K562 (cell line): ENCODE results near the gene PRPF6. TPM values are rescaled to one million over a fixed set of nuclear protein-coding genes. Genes with fewer than 3 reads are reported as not detected.

Experiments used
- ATAC-seq: fragments of 200-7000 bp; cut with Tn5 transposase; 3 replicates; pipeline ENCODE4 v1.9.1; 2020; ENCODE audit warnings: moderate library complexity
- BruUV-seq: library from RNA; stranded (reverse); fragments of 400-500 nt; replicated peaks from 2 replicates; lab custom pipeline; 2021; lab: Mats Ljungman, UMichigan
- CTCF ChIA-PET: fragments of 300-600 bp; formaldehyde crosslinking; extraction: SDS; loops from one replicate; lab custom pipeline; 2021; ENCODE audit warnings: low intra/inter-chr PET ratio; lab: Yijun Ruan, JAX
- POLR2A ChIA-PET: fragments of 300-600, 350-650 bp; sonication (Branson Sonifier 250); formaldehyde crosslinking; extraction: SDS; loops from one replicate; lab custom pipeline; 2021; ENCODE audit warnings: antibody characterized with exemption, inconsistent platforms; lab: Yijun Ruan, JAX
- DNase-seq, 4 experiments: peaks; one replicate each; pipeline versions ENCODE4 v3.0.0 to v3.0.0-alpha.2; 2011 to 2018; ENCODE audit warnings: low spot score in 3 of 4, mixed read lengths in 3 of 4; ENCODE audit errors: extremely low read depth in 1 of 4
- FAIRE-seq: peaks from 2 replicates; lab custom pipeline; 2011; peaks lifted over from hg19 to GRCh38; lab: Jason Lieb, UNC
- H2AFZ ChIP-seq: 2 replicates; pipeline ENCODE4 v1.6.0; 2011; ENCODE audit warnings: low read depth, low read length, control low read depth, inconsistent platforms
- H3K27ac ChIP-seq: fragments of 200-600 bp; 3 replicates; pipeline ENCODE4 v1.8.0; 2011; ENCODE audit warnings: low read depth, mild to moderate bottlenecking, control low read depth, inconsistent platforms, low read length, moderate library complexity, mixed read lengths; ENCODE audit errors: extremely low read depth
- H3K27me3 ChIP-seq, 2 experiments: fragments of 300-600 bp in 1 of 2; 2 replicates in 1 of 2; 3 replicates in 1 of 2; pipeline versions ENCODE4 v1.6.0 to v1.8.0; 2011; ENCODE audit warnings: inconsistent platforms in 2 of 2, low read length in 2 of 2, mild to moderate bottlenecking in 1 of 2, mixed read lengths in 1 of 2, moderate library complexity in 1 of 2; ENCODE audit not compliant: control insufficient read depth in 2 of 2, insufficient read depth in 2 of 2
- H3K36me3 ChIP-seq: fragments of 300-600 bp; 3 replicates; pipeline ENCODE4 v1.8.0; 2011; ENCODE audit warnings: mild to moderate bottlenecking, low read length, inconsistent platforms; ENCODE audit not compliant: control insufficient read depth, insufficient read depth
- H3K4me1 ChIP-seq, 2 experiments: fragments of 200-600 bp in 1 of 2; replicated peaks in 1 of 2; 2 replicates in 1 of 2; 3 replicates in 1 of 2; pipeline versions ENCODE4 v1.5.1 to v1.8.0; 2011; ENCODE audit warnings: inconsistent platforms in 2 of 2, low read length in 2 of 2, mild to moderate bottlenecking in 1 of 2, mixed read lengths in 1 of 2, moderate library complexity in 1 of 2; ENCODE audit not compliant: control insufficient read depth in 2 of 2, insufficient read depth in 2 of 2
- H3K4me2 ChIP-seq: 2 replicates; pipeline ENCODE4 v1.6.1; 2011; ENCODE audit warnings: low read length, control low read depth, inconsistent platforms, mixed read lengths; ENCODE audit not compliant: insufficient read depth
- H3K4me3 ChIP-seq: fragments of 200-600 bp; sonication (generic), shearing (Covaris generic); 2 replicates; pipeline ENCODE4 v1.5.1; 2016; ENCODE audit warnings: control low read depth, inconsistent platforms
- H3K79me2 ChIP-seq: fragments of 200-600 bp; 3 replicates; pipeline ENCODE4 v1.8.0; 2011; ENCODE audit warnings: low read length, inconsistent platforms; ENCODE audit not compliant: control insufficient read depth, insufficient read depth
- H3K9ac ChIP-seq, 2 experiments: 2 replicates each; pipeline versions ENCODE4 v1.6.0 to v1.6.1; 2011; ENCODE audit warnings: low read depth in 2 of 2, low read length in 2 of 2, control low read depth in 1 of 2, inconsistent platforms in 1 of 2, mild to moderate bottlenecking in 1 of 2, mixed read lengths in 1 of 2; ENCODE audit not compliant: insufficient read depth in 1 of 2
- H3K9me1 ChIP-seq: one replicate; pipeline ENCODE4 v1.6.0; 2011; ENCODE audit warnings: inconsistent platforms, mild to moderate bottlenecking, low read length, moderate library complexity; ENCODE audit not compliant: control insufficient read depth, insufficient read depth
- H3K9me3 ChIP-seq: replicated peaks from 2 replicates; pipeline ENCODE4 v1.5.1; 2011; ENCODE audit warnings: low read depth, low read length, inconsistent platforms; ENCODE audit not compliant: control insufficient read depth, insufficient read depth
- H4K20me1 ChIP-seq: replicated peaks from 2 replicates; pipeline ENCODE4 v1.6.1; 2011; ENCODE audit warnings: low read length, inconsistent platforms, mixed read lengths; ENCODE audit not compliant: control insufficient read depth, insufficient read depth
- COPS2 ChIP-seq: fragments of 450-650 bp; conservative IDR thresholded peaks from 2 replicates; pipeline ENCODE4 v1.6.1; 2016; ENCODE audit warnings: mild to moderate bottlenecking, moderate library complexity
- ELF2 ChIP-seq: fragments of 250-450 bp; sonication (Bioruptor Pico); IDR thresholded peaks from 2 replicates; pipeline ENCODE4 v1.5.0; 2021; ENCODE audit warnings: mild to moderate bottlenecking
- RFX7 ChIP-seq: fragments of 250-450 bp; sonication (Bioruptor Pico); IDR thresholded peaks from 2 replicates; pipeline ENCODE4 v1.5.1; 2021; ENCODE audit warnings: mild to moderate bottlenecking
- SAFB ChIP-seq: fragments of 200-400 bp; formaldehyde crosslinking; IDR thresholded peaks from 2 replicates; pipeline ENCODE4 v1.6.1; 2017; ENCODE audit warnings: low read depth, low read length, borderline replicate concordance
- SIRT6 ChIP-seq: IDR thresholded peaks from one replicate; pipeline ENCODE4 v1.6.1; 2012; ENCODE audit warnings: low read depth, mild to moderate bottlenecking, control low read depth, inconsistent platforms, low read length, moderate library complexity
- SP1 ChIP-seq: sonication (generic); formaldehyde crosslinking; IDR thresholded peaks from 2 replicates; pipeline ENCODE4 v1.8.1; 2022; ENCODE audit warnings: mild to moderate bottlenecking, missing genetic modification reagents
- YY1 ChIP-seq, 3 experiments: IDR thresholded peaks; 2 replicates each; pipeline ENCODE4 v1.6.1; 2011; ENCODE audit warnings: low read length in 2 of 3, mild to moderate bottlenecking in 2 of 3, moderate library complexity in 2 of 3, borderline replicate concordance in 1 of 3, control low read depth in 1 of 3, low read depth in 1 of 3; ENCODE audit not compliant: insufficient read depth in 3 of 3, insufficient replicate concordance in 2 of 3, control insufficient read depth in 1 of 3, insufficient read length in 1 of 3; ENCODE audit errors: extremely low read depth in 1 of 3
- ZNF511 ChIP-seq: sonication (generic); formaldehyde crosslinking; IDR thresholded peaks from 2 replicates; pipeline ENCODE4 v1.8.0; 2022; ENCODE audit warnings: mild to moderate bottlenecking, missing genetic modification reagents
- WGBS: fragments of 100-300 bp; shearing (Covaris generic); methylation state at CpG from one replicate; pipeline ENCODE4 v1.1.6; 2016; ENCODE audit warnings: low coverage, mixed read lengths; ENCODE audit not compliant: insufficient coverage; ENCODE audit errors: missing lambda C conversion rate; 5-methylcytosine and 5-hydroxymethylcytosine counted together
- in situ Hi-C: fragments of 300-500 bp; cut with MboI; formaldehyde crosslinking; loops from 4 replicates; pipeline ENCODE4 v1.15.0; 2018; ENCODE audit warnings: inconsistent platforms, mixed read lengths
- intact Hi-C: fragments of 100-400 bp; cut with micrococcal nuclease; formaldehyde crosslinking; loops from 2 replicates; pipeline ENCODE4 v1.14.2; 2022
- polyA plus RNA-seq, 8 experiments: library from polyadenylated mRNA; depleted of rRNA in 4 of 8; stranded (reverse) in 5 of 8; unstranded in 3 of 8; fragments of >200 nt; fragmentation: Nextera tagmentation in 2 of 8; fragmentation: Illumina TruSeq in 1 of 8; extraction: Ambion mirVana in 2 of 8; extraction: Trizol in 1 of 8; gene quantifications; 2 replicates each; pipeline versions ENCODE4 v1.2.1 to v1.2.3, GENCODE V29; 2011 to 2014; ENCODE audit warnings: inconsistent platforms in 1 of 8, missing spikeins in 1 of 8
- total RNA-seq, 7 experiments: library from RNA; depleted of rRNA in 6 of 7; stranded (reverse); fragments of >200 nt in 6 of 7; fragmentation: Illumina TruSeq in 2 of 7; extraction: Trizol in 2 of 7; gene quantifications; 2 replicates each; pipeline versions ENCODE4 v1.2.1 to v1.2.3, GENCODE V29; 2011 to 2021; ENCODE audit warnings: low replicate concordance in 1 of 7
- TF ChIP-seq, protein P1 (sequence below): sonication (generic); formaldehyde crosslinking; IDR thresholded peaks from 2 replicates; pipeline ENCODE4 v1.8.0; 2022; ENCODE audit warnings: missing genetic modification reagents, mild to moderate bottlenecking, borderline replicate concordance
- TF ChIP-seq, protein P2 (sequence below), 2 experiments: fragments of 450-650 bp; IDR thresholded peaks; 2 replicates each; pipeline ENCODE4 v1.6.1; 2016; ENCODE audit warnings: mild to moderate bottlenecking in 2 of 2, borderline replicate concordance in 1 of 2, low read depth in 1 of 2, moderate library complexity in 1 of 2

Gene PRPF6
- total and polyA plus RNA-seq, 9 of the 15 experiments (the other 6 are each of a cell fraction or from before 2014, with no cell fraction given) = 4.2 to 83.2 (median 59.9) TPM

- H3K9ac ChIP-seq = no peak overlapping the region
- POLR2A ChIA-PET = interaction anchor here (0.5 kb wide), 1 partner anchor 465 kb away, joined by 3 read pairs; no protein-coding TSS in a partner anchor
- CTCF ChIA-PET = no interaction called here
- peaks cover 7% of the 10 kb centered on the region for H3K79me2 ChIP-seq
- H3K4me1 ChIP-seq = peaks cover 8 to 64% of the 10 kb centered on the region in 2 experiments; a peak in 3 of 5 replicates
- WGBS = 90% methylated on average over 11 of the region's 33 CpGs
- intact Hi-C loops (no loop called here), in situ Hi-C loops (no loop called here)
- no peak for FAIRE-seq
- no peaks in the 10 kb centered on the region for H3K27me3 ChIP-seq
- H3K4me2 ChIP-seq = no peak overlapping the region
- no peak overlapping the region for H3K27ac ChIP-seq
- peaks cover 16% of the 10 kb centered on the region for H4K20me1 ChIP-seq
- no peaks in the 10 kb centered on the region; the same call in 1 of the 2 replicates for H3K9me3 ChIP-seq
- no peak for DNase-seq
- peaks cover 5% of the 10 kb centered on the region for H3K9me1 ChIP-seq
- no peak overlapping the region for H3K4me3 ChIP-seq
- peaks cover 76% of the 10 kb centered on the region; the same call in 2 of the 3 replicates for H3K36me3 ChIP-seq
- ATAC-seq = no peak
- no TSS peak for BruUV-seq
- no peak overlapping the region for H2AFZ ChIP-seq
- TF ChIP-seq YY1 (IDR thresholded peaks at IDR 0.05; ENCODE audit: borderline replicate concordance in 1 of 3, control insufficient read depth in 1 of 3, extremely low read depth in 1 of 3, insufficient read depth in 3 of 3, insufficient read length in 1 of 3, insufficient replicate concordance in 2 of 3, low read depth in 1 of 3, low read length in 2 of 3) = no peak
- TF ChIP-seq ELF2 = no peak
- no peak for TF ChIP-seq SIRT6
- no peak for TF ChIP-seq COPS2
- TF ChIP-seq, protein P1, sequence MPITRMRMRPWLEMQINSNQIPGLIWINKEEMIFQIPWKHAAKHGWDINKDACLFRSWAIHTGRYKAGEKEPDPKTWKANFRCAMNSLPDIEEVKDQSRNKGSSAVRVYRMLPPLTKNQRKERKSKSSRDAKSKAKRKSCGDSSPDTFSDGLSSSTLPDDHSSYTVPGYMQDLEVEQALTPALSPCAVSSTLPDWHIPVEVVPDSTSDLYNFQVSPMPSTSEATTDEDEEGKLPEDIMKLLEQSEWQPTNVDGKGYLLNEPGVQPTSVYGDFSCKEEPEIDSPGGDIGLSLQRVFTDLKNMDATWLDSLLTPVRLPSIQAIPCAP = no peak
- 0 out of 2 replicates have a peak, but pooled peaks have one; percentile 12 for TF ChIP-seq SP1 (CRISPR knock-in tag)
- TF ChIP-seq ZNF511 (CRISPR knock-in tag) = no peak
- TF ChIP-seq, protein P2, sequence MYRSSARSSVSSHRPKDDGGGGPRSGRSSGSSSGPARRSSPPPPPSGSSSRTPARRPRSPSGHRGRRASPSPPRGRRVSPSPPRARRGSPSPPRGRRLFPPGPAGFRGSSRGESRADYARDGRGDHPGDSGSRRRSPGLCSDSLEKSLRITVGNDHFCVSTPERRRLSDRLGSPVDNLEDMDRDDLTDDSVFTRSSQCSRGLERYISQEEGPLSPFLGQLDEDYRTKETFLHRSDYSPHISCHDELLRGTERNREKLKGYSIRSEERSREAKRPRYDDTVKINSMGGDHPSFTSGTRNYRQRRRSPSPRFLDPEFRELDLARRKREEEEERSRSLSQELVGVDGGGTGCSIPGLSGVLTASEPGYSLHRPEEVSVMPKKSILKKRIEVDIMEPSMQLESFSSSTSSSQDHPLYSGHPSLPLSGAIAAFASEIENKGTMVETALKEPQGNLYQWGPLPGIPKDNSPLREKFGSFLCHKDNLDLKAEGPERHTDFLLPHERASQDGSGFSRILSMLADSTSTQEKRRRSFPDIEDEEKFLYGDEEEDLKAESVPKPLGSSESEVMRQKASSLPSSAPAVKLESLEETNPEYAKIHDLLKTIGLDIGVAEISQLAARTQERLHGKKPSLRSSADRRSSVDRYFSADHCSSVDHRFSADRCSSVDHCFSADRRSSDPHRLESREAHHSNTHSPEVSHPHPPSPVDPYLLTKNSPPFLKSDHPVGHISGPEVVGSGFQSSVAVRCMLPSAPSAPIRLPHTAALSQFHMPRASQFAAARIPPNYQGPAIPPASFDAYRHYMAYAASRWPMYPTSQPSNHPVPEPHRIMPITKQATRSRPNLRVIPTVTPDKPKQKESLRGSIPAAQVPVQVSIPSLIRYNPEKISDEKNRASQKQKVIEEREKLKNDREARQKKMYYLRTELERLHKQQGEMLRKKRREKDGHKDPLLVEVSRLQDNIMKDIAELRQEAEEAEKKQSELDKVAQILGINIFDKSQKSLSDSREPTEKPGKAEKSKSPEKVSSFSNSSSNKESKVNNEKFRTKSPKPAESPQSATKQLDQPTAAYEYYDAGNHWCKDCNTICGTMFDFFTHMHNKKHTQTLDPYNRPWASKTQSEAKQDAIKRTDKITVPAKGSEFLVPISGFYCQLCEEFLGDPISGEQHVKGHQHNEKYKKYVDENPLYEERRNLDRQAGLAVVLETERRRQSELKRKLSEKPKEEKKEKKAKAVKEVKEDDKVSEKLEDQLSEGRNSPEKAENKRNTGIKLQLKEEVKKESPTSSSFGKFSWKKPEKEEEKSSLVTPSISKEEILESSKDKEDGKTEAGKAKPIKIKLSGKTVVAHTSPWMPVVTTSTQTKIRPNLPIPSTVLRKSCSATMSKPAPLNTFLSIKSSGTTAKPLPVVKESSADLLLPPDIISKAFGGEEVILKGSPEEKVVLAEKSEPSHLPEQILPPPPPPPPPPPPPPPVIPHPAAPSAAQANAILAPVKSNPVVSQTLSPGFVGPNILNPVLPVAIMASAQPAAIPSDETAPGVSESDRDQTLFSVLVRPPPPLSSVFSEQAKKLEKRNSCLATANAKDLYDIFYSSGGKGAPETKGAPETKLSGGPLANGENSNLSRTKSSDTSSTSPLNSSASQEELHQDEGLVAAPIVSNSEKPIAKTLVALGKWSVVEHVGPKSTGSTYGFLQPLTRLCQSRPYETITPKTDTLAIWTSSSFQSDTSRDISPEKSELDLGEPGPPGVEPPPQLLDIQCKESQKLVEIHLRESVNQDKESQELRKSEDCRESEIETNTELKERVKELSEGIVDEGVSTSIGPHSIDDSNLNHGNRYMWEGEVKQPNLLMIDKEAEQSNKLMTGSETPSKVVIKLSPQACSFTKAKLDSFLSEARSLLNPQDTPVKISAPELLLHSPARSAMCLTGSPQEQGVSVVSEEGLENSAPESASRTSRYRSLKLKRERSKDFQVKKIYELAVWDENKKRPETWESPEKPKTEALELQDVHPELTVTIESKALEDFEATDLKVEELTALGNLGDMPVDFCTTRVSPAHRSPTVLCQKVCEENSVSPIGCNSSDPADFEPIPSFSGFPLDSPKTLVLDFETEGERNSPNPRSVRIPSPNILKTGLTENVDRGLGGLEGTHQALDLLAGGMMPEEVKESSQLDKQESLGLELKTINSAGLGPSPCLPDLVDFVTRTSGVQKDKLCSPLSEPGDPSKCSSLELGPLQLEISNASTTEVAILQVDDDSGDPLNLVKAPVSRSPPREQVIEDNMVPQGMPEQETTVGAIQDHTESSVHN (IDR thresholded peaks at IDR 0.05; ENCODE audit: borderline replicate concordance in 1 of 2, low read depth in 1 of 2) = no peak
- TF ChIP-seq RFX7 (CRISPR knock-in tag) = no peak
- no peak for TF ChIP-seq SAFB
Measured at GRCh38 chr20:63939061-63939935, 41.6 kb upstream of the PRPF6 start.
